BLaER1 (cell line): ENCODE measurements around the gene TOR4A.

ENCODE experiments used
- H3K27ac ChIP-seq: shearing (Covaris generic); formaldehyde crosslinking; 2 replicates; pipeline ENCODE4 v1.8.1; 2022
- H3K27me3 ChIP-seq: shearing (Covaris generic); formaldehyde crosslinking; 2 replicates; pipeline ENCODE4 v1.8.1; 2022
- H3K36me3 ChIP-seq: shearing (Covaris generic); formaldehyde crosslinking; 2 replicates; pipeline ENCODE4 v1.8.1; 2022
- H3K4me1 ChIP-seq: shearing (Covaris generic); formaldehyde crosslinking; 2 replicates; pipeline ENCODE4 v1.8.1; 2022
- H3K4me2 ChIP-seq: shearing (Covaris generic); formaldehyde crosslinking; 2 replicates; pipeline ENCODE4 v1.8.1; 2022
- H3K4me3 ChIP-seq: shearing (Covaris generic); formaldehyde crosslinking; 2 replicates; pipeline ENCODE4 v1.8.1; 2022
- H3K9ac ChIP-seq: shearing (Covaris generic); formaldehyde crosslinking; 2 replicates; pipeline ENCODE4 v1.8.1; 2022
- H3K9me3 ChIP-seq: shearing (Covaris generic); formaldehyde crosslinking; 2 replicates; pipeline ENCODE4 v1.8.1; 2022
- H4K20me1 ChIP-seq: shearing (Covaris generic); formaldehyde crosslinking; 2 replicates; pipeline ENCODE4 v1.8.1; 2022
- Cebpa-rat ChIP-seq: shearing (Covaris generic); IDR thresholded peaks from 2 replicates; pipeline ENCODE4 v1.8.1; 2022

TOR4A gene

GRCh38 chr9:137293482-137294090, 16.1 kb downstream of the TOR4A start:
- H3K27ac ChIP-seq: no peak overlapping the region
- H3K4me3 ChIP-seq: no peak overlapping the region
- H4K20me1 ChIP-seq: peaks cover 24% of the 10 kb centered on the region
- no peak overlapping the region for H3K4me2 ChIP-seq
- H3K9me3 ChIP-seq: no peaks in the 10 kb centered on the region
- no peak for TF ChIP-seq Cebpa-rat
- peaks cover 34% of the 10 kb centered on the region for H3K4me1 ChIP-seq
- H3K9ac ChIP-seq: no peak overlapping the region
- peaks cover under 1% of the 10 kb centered on the region; the same call in 1 of the 2 replicates for H3K36me3 ChIP-seq
- H3K27me3 ChIP-seq: peaks cover 30% of the 10 kb centered on the region

- no peak overlapping the region for H3K4me3 ChIP-seq
- H3K4me2 ChIP-seq: 0 out of 2 replicates have a peak overlapping the region, but pooled peaks have one; percentile 87
- H3K27me3 ChIP-seq: peaks cover 36% of the 10 kb centered on the region
- H4K20me1 ChIP-seq: peaks cover 30% of the 10 kb centered on the region
- peaks cover 7% of the 10 kb centered on the region for H3K36me3 ChIP-seq
- TF ChIP-seq Cebpa-rat: no peak
- no peak overlapping the region for H3K9ac ChIP-seq
- H3K27ac ChIP-seq: no peak overlapping the region
- peaks cover 40% of the 10 kb centered on the region for H3K4me1 ChIP-seq
- H3K9me3 ChIP-seq: no peaks in the 10 kb centered on the region
Measured at GRCh38 chr9:137294091-137294680, 16.7 kb downstream of the TOR4A start.

- Histone ChIP-seq H3K4me1 (peaks cover 45% of the 10 kb centered on the region), H3K9ac (no peak overlapping the region), H3K9me3 (no peaks in the 10 kb centered on the region), H3K27me3 (peaks cover 42% of the 10 kb centered on the region), H4K20me1 (peaks cover 35% of the 10 kb centered on the region), H3K36me3 (peaks cover 9% of the 10 kb centered on the region), H3K4me3 (peak overlapping the region; percentile 71), H3K27ac (no peak overlapping the region), H3K4me2 (peak overlapping the region; percentile 87)
- no peak for TF ChIP-seq Cebpa-rat
Measured at GRCh38 chr9:137294681-137295237, 17.2 kb downstream of the TOR4A start.

GRCh38 chr9:137295238-137295811, 17.8 kb downstream of the TOR4A start:
- H3K27me3 ChIP-seq: peaks cover 48% of the 10 kb centered on the region
- peaks cover 41% of the 10 kb centered on the region for H4K20me1 ChIP-seq
- no peak overlapping the region for H3K27ac ChIP-seq
- H3K4me1 ChIP-seq: peaks cover 51% of the 10 kb centered on the region
- H3K9me3 ChIP-seq: no peaks in the 10 kb centered on the region
- no peak for TF ChIP-seq Cebpa-rat
- H3K4me2 ChIP-seq: peak overlapping the region; percentile 87
- peak overlapping the region; percentile 71 for H3K4me3 ChIP-seq
- H3K9ac ChIP-seq: peak overlapping the region; percentile 64; the same call in 1 of the 2 replicates
- peaks cover 9% of the 10 kb centered on the region for H3K36me3 ChIP-seq

GRCh38 chr9:137295849-137296669, 18.5 kb downstream of the TOR4A start:
- H4K20me1 ChIP-seq: peaks cover 48% of the 10 kb centered on the region
- TF ChIP-seq Cebpa-rat: no peak
- H3K4me3 ChIP-seq: peak overlapping the region; percentile 71
- H3K9me3 ChIP-seq: no peaks in the 10 kb centered on the region
- peak overlapping the region; percentile 64; the same call in 1 of the 2 replicates for H3K9ac ChIP-seq
- H3K27ac ChIP-seq: no peak overlapping the region
- peaks cover 55% of the 10 kb centered on the region for H3K4me1 ChIP-seq
- H3K4me2 ChIP-seq: peak overlapping the region; percentile 87
- H3K27me3 ChIP-seq: peaks cover 55% of the 10 kb centered on the region
- peaks cover 9% of the 10 kb centered on the region for H3K36me3 ChIP-seq

- H3K9ac ChIP-seq: no peak overlapping the region
- peaks cover 62% of the 10 kb centered on the region for H3K27me3 ChIP-seq
- H3K4me2 ChIP-seq: peak overlapping the region; percentile 55
- no peak overlapping the region for H3K27ac ChIP-seq
- H3K4me3 ChIP-seq: no peak overlapping the region
- peaks cover 61% of the 10 kb centered on the region for H3K4me1 ChIP-seq
- no peaks in the 10 kb centered on the region for H3K9me3 ChIP-seq
- H4K20me1 ChIP-seq: peaks cover 55% of the 10 kb centered on the region
- H3K36me3 ChIP-seq: peaks cover 9% of the 10 kb centered on the region
- TF ChIP-seq Cebpa-rat: no peak
Measured at GRCh38 chr9:137296670-137297664, 19.4 kb downstream of the TOR4A start.

- H3K4me1 ChIP-seq: peaks cover 67% of the 10 kb centered on the region
- peak overlapping the region; percentile 99; the same call in 1 of the 2 replicates for H3K4me2 ChIP-seq
- no peak overlapping the region for H3K4me3 ChIP-seq
- H3K36me3 ChIP-seq: peaks cover 9% of the 10 kb centered on the region
- H3K9ac ChIP-seq: no peak overlapping the region
- no peak overlapping the region for H3K27ac ChIP-seq
- H3K9me3 ChIP-seq: no peaks in the 10 kb centered on the region
- peaks cover 55% of the 10 kb centered on the region for H4K20me1 ChIP-seq
- peaks cover 62% of the 10 kb centered on the region for H3K27me3 ChIP-seq
- no peak for TF ChIP-seq Cebpa-rat
Measured at GRCh38 chr9:137297966-137298365, 20.4 kb downstream of the TOR4A start.

- peaks cover 73% of the 10 kb centered on the region for H3K4me1 ChIP-seq
- H3K9me3 ChIP-seq: no peaks in the 10 kb centered on the region
- H3K4me3 ChIP-seq: no peak overlapping the region
- H3K27me3 ChIP-seq: peaks cover 62% of the 10 kb centered on the region
- H3K36me3 ChIP-seq: peaks cover 9% of the 10 kb centered on the region
- peaks cover 55% of the 10 kb centered on the region for H4K20me1 ChIP-seq
- peak overlapping the region; percentile 99 for H3K4me2 ChIP-seq
- no peak overlapping the region for H3K9ac ChIP-seq
- no peak for TF ChIP-seq Cebpa-rat
- no peak overlapping the region for H3K27ac ChIP-seq
Measured at GRCh38 chr9:137298401-137299202, 21.1 kb downstream of the TOR4A start.
